H9 (cell line): ENCODE data around the gene RMND5B. TPM values are rescaled to one million over a fixed set of nuclear protein-coding genes. Genes with fewer than 3 reads are reported as not detected.

ENCODE experiments used
- DNase-seq: peaks from one replicate; pipeline ENCODE4 v3.0.0-alpha.2; 2017
- H2AFZ ChIP-seq: one replicate; pipeline ENCODE4 v1.6.1; 2013; ENCODE audit warnings: mild to moderate bottlenecking, low read length, control low read depth, moderate library complexity
- H2AK5ac ChIP-seq: 2 replicates; pipeline ENCODE4 v1.6.1; 2013; ENCODE audit warnings: low read length, control low read depth, mixed read lengths; ENCODE audit not compliant: insufficient read length
- H2BK120ac ChIP-seq: one replicate; pipeline ENCODE4 v1.6.1; 2013; ENCODE audit warnings: low read depth, mild to moderate bottlenecking, low read length, control low read depth, inconsistent platforms; ENCODE audit not compliant: poor library complexity, severe bottlenecking
- H2BK12ac ChIP-seq: 2 replicates; pipeline ENCODE4 v1.6.1; 2013; ENCODE audit warnings: low read length, control low read depth, mixed read lengths, low read depth; ENCODE audit not compliant: insufficient read length
- H2BK15ac ChIP-seq: 2 replicates; pipeline ENCODE4 v1.6.1; 2013; ENCODE audit warnings: low read depth, low read length, control low read depth
- H2BK20ac ChIP-seq: one replicate; pipeline ENCODE4 v1.6.1; 2013; ENCODE audit warnings: low read depth, mild to moderate bottlenecking, low read length, control low read depth, inconsistent platforms; ENCODE audit not compliant: poor library complexity, severe bottlenecking
- H2BK5ac ChIP-seq: 2 replicates; pipeline ENCODE4 v1.6.1; 2013; ENCODE audit warnings: low read length, control low read depth, mixed read lengths; ENCODE audit not compliant: insufficient read length
- H3K14ac ChIP-seq: 2 replicates; pipeline ENCODE4 v1.6.1; 2013; ENCODE audit warnings: low read length, control low read depth; ENCODE audit not compliant: insufficient read depth
- H3K18ac ChIP-seq: 2 replicates; pipeline ENCODE4 v1.6.1; 2013; ENCODE audit warnings: low read depth, mild to moderate bottlenecking, mixed read lengths, low read length, control low read depth; ENCODE audit not compliant: insufficient read length
- H3K23ac ChIP-seq: 2 replicates; pipeline ENCODE4 v1.6.1; 2013; ENCODE audit warnings: low read length, control low read depth, mixed read lengths, low read depth; ENCODE audit not compliant: insufficient read length
- H3K23me2 ChIP-seq: 2 replicates; pipeline ENCODE4 v1.6.1; 2013; ENCODE audit warnings: low read depth, mild to moderate bottlenecking, mixed read lengths, low read length, control low read depth; ENCODE audit not compliant: insufficient read length, poor library complexity, severe bottlenecking
- H3K27ac ChIP-seq: 2 replicates; pipeline ENCODE4 v1.5.1; 2013; ENCODE audit warnings: low read length, control low read depth, mixed read lengths, low read depth; ENCODE audit not compliant: insufficient read length
- H3K27me3 ChIP-seq: 2 replicates; pipeline ENCODE4 v1.6.1; 2013; ENCODE audit warnings: low read length, control low read depth, inconsistent platforms; ENCODE audit not compliant: insufficient read depth
- H3K4ac ChIP-seq: 2 replicates; pipeline ENCODE4 v1.6.1; 2013; ENCODE audit warnings: low read depth, mild to moderate bottlenecking, control low read depth, inconsistent platforms, low read length, moderate library complexity
- H3K4me1 ChIP-seq: 2 replicates; pipeline ENCODE4 v1.6.1; 2013; ENCODE audit warnings: low read length, control low read depth, inconsistent platforms; ENCODE audit not compliant: insufficient read depth
- H3K4me2 ChIP-seq: 2 replicates; pipeline ENCODE4 v1.6.1; 2013; ENCODE audit warnings: low read length, control low read depth, mixed read lengths; ENCODE audit not compliant: insufficient read length, insufficient read depth
- H3K56ac ChIP-seq: 2 replicates; pipeline ENCODE4 v1.6.1; 2013; ENCODE audit warnings: low read depth, mild to moderate bottlenecking, mixed read lengths, low read length, control low read depth; ENCODE audit not compliant: insufficient read length
- H3K79me1 ChIP-seq: 2 replicates; pipeline ENCODE4 v1.6.1; 2013; ENCODE audit warnings: low read depth, mild to moderate bottlenecking, moderate library complexity, low read length, control low read depth, inconsistent platforms; ENCODE audit not compliant: insufficient read depth, poor library complexity, severe bottlenecking
- H3K79me2 ChIP-seq: 2 replicates; pipeline ENCODE4 v1.6.1; 2013; ENCODE audit warnings: low read length, control low read depth, inconsistent platforms; ENCODE audit not compliant: insufficient read depth
- H3K9ac ChIP-seq: 2 replicates; pipeline ENCODE4 v1.6.1; 2013; ENCODE audit warnings: low read length, control low read depth, mixed read lengths; ENCODE audit not compliant: insufficient read length; ENCODE audit errors: extremely low read depth
- H3K9me3 ChIP-seq: one replicate; pipeline ENCODE4 v1.6.1; 2013; ENCODE audit warnings: low read depth, low read length, inconsistent platforms; ENCODE audit not compliant: control insufficient read depth
- H3T11ph ChIP-seq: one replicate; pipeline ENCODE4 v1.6.1; 2013; ENCODE audit warnings: mild to moderate bottlenecking, low read length, control low read depth, inconsistent platforms
- H4K20me1 ChIP-seq: one replicate; pipeline ENCODE4 v1.6.1; 2013; ENCODE audit not compliant: control insufficient read depth, insufficient read length, insufficient read depth
- H4K5ac ChIP-seq: 2 replicates; pipeline ENCODE4 v1.6.1; 2013; ENCODE audit warnings: low read depth, mild to moderate bottlenecking, mixed read lengths, low read length, control low read depth; ENCODE audit not compliant: insufficient read length
- H4K8ac ChIP-seq: replicated peaks from 2 replicates; pipeline ENCODE4 v1.6.1; 2013; ENCODE audit warnings: low read length, control low read depth, mixed read lengths, low read depth; ENCODE audit not compliant: insufficient read length
- H4K91ac ChIP-seq: 2 replicates; pipeline ENCODE4 v1.6.1; 2013; ENCODE audit warnings: low read depth, mild to moderate bottlenecking, moderate library complexity, mixed read lengths, low read length, control low read depth; ENCODE audit not compliant: insufficient read length
- H3K27ac Mint-ChIP-seq, 3 experiments: 2 replicates in 2 of 3; 3 replicates in 1 of 3; pipeline ENCODE4 v1.8.0; 2020 to 2021; ENCODE audit warnings: mixed read lengths in 3 of 3, mild to moderate bottlenecking in 1 of 3, moderate library complexity in 1 of 3
- H3K27me3 Mint-ChIP-seq: 2 replicates; pipeline ENCODE4 v1.8.0; 2021; ENCODE audit warnings: low read depth, mild to moderate bottlenecking, moderate library complexity, mixed read lengths
- H3K36me3 Mint-ChIP-seq, 3 experiments: 2 replicates in 2 of 3; 3 replicates in 1 of 3; pipeline ENCODE4 v1.8.0; 2020 to 2021; ENCODE audit warnings: low read depth in 3 of 3, mixed read lengths in 3 of 3; ENCODE audit not compliant: insufficient read depth in 1 of 3
- H3K4me1 Mint-ChIP-seq, 2 experiments: 2 replicates each; pipeline ENCODE4 v1.8.0; 2020; ENCODE audit warnings: mixed read lengths in 2 of 2
- H3K4me3 Mint-ChIP-seq, 2 experiments: 2 replicates in 1 of 2; 3 replicates in 1 of 2; pipeline ENCODE4 v1.8.0; 2020 to 2021; ENCODE audit warnings: mild to moderate bottlenecking in 2 of 2, mixed read lengths in 2 of 2, moderate library complexity in 1 of 2
- H3K9me3 Mint-ChIP-seq, 2 experiments: 2 replicates in 1 of 2; 3 replicates in 1 of 2; pipeline ENCODE4 v1.8.0; 2020; ENCODE audit warnings: mild to moderate bottlenecking in 2 of 2, mixed read lengths in 2 of 2, moderate library complexity in 1 of 2
- CTCF ChIP-seq: fragments of 200-600 bp; sonication (generic); conservative IDR thresholded peaks from 3 replicates; pipeline ENCODE4 v1.8.0; 2021; ENCODE audit warnings: antibody characterized with exemption, mild to moderate bottlenecking
- WGBS: extraction: QIAGEN DNeasy Blood & Tissue Kit; methylation state at CpG from one replicate; pipeline ENCODE4 v1.1.7; 2013; ENCODE audit warnings: missing lambda C conversion rate, low lambda C conversion rate, mixed read lengths; ENCODE audit not compliant: insufficient read length; ENCODE audit errors: extremely low coverage; 5-methylcytosine and 5-hydroxymethylcytosine counted together
- total RNA-seq: library from RNA; stranded (reverse); gene quantifications from 2 replicates; pipeline ENCODE4 v1.2.1, GENCODE V29; 2021

Gene RMND5B
- total RNA-seq, 1 experiment from 2014 or later, result 86.4 TPM

- no peak overlapping the region for H3T11ph ChIP-seq
- no peak overlapping the region for H2BK120ac ChIP-seq
- H2BK20ac ChIP-seq, result no peak overlapping the region
- H2AFZ ChIP-seq, result no peak overlapping the region
- H3K23ac ChIP-seq, result no peak overlapping the region
- TF ChIP-seq CTCF, result no peak
- no peak overlapping the region for H3K4ac ChIP-seq
- H3K9ac ChIP-seq, result no peak overlapping the region
- no peaks in the 10 kb centered on the region for H3K79me1 ChIP-seq
- H3K27me3 Mint-ChIP-seq, result no peaks in the 10 kb centered on the region
- no peak overlapping the region for H4K8ac ChIP-seq
- no peaks in the 10 kb centered on the region for H3K23me2 ChIP-seq
- H2BK12ac ChIP-seq, result no peak overlapping the region
- H3K4me2 ChIP-seq, result no peak overlapping the region
- H3K56ac ChIP-seq, result no peak overlapping the region
- H3K9me3 ChIP-seq, result no peaks in the 10 kb centered on the region
- no peak overlapping the region for H3K14ac ChIP-seq
- no peak overlapping the region for H2AK5ac ChIP-seq
- no peaks in the 10 kb centered on the region for H4K20me1 ChIP-seq
- no peak for DNase-seq
- WGBS, result no CpG with 5 or more reads among the region's 4 CpGs
- H4K5ac ChIP-seq, result no peak overlapping the region
- peaks cover under 1% of the 10 kb centered on the region; the same call in 1 of the 2 replicates for H3K79me2 ChIP-seq
- no peak overlapping the region for H2BK5ac ChIP-seq
- H3K4me3 Mint-ChIP-seq, result no peak overlapping the region
- no peak overlapping the region for H4K91ac ChIP-seq
- no peak overlapping the region; a peak in 1 of 7 replicates for H3K27ac Mint-ChIP-seq
- H2BK15ac ChIP-seq, result no peak overlapping the region
- peaks cover 0 to 3% of the 10 kb centered on the region in 2 experiments; a peak in 1 of 4 replicates for H3K4me1 Mint-ChIP-seq
- H3K27me3 ChIP-seq, result no peaks in the 10 kb centered on the region
- H3K36me3 Mint-ChIP-seq, result peaks cover 45 to 84% (median 74%) of the 10 kb centered on the region in 3 experiments; a peak in 6 of 7 replicates
- H3K27ac ChIP-seq, result no peak overlapping the region
- H3K4me1 ChIP-seq, result no peaks in the 10 kb centered on the region
- H3K18ac ChIP-seq, result no peak overlapping the region
- H3K9me3 Mint-ChIP-seq, result no peaks in the 10 kb centered on the region
Observed at GRCh38 chr5:178141550-178141949, 10.7 kb downstream of the RMND5B start.
